ENCODE measurements around the gene SEC14L1.

- no peak for TF ChIP-seq NR3C1 (CRISPR knock-in tag; conservative IDR thresholded peaks at IDR 0.05; ENCODE audit: low read depth)
- TF ChIP-seq CTCF (IDR thresholded peaks at IDR 0.05): no peak
- no peak for TF ChIP-seq JUN (CRISPR knock-in tag; IDR thresholded peaks at IDR 0.05)
Observed at GRCh38 chr17:77257596-77258458, 117.1 kb downstream of the SEC14L1 start.

Measured in WTC11 (cell line).